HG02759 (cell line): Measurements from ENCODE around the gene XPOT.

Source experiments
- ATAC-seq: cut with Tn5 transposase; IDR thresholded peaks from one replicate; pipeline ENCODE4 v1.9.1; 2021; ENCODE audit warnings: mild to moderate bottlenecking, moderate library complexity; ENCODE audit not compliant: unreplicated experiment

XPOT gene

GRCh38 chr12:64413884-64414283 is 9.7 kb downstream of the XPOT start:
- no peak for ATAC-seq

GRCh38 chr12:64418209-64418608 is 14.0 kb downstream of the XPOT start:
- ATAC-seq, result no peak

GRCh38 chr12:64419696-64420095 is 15.5 kb downstream of the XPOT start:
- no peak for ATAC-seq

- ATAC-seq, result no peak
These were observed 23.8 kb downstream of the XPOT start for GRCh38 chr12:64427988-64428387.

- no peak for ATAC-seq
These were observed 24.8 kb downstream of the XPOT start for GRCh38 chr12:64428956-64429355.

- ATAC-seq, result no peak
These were observed 26.7 kb downstream of the XPOT start for GRCh38 chr12:64430886-64431285.

- no peak for ATAC-seq
These were observed 27.6 kb downstream of the XPOT start for GRCh38 chr12:64431791-64432190.

- ATAC-seq, result no peak
These were observed 29.7 kb downstream of the XPOT start for GRCh38 chr12:64433915-64434314.

GRCh38 chr12:64440100-64440499 is 35.9 kb downstream of the XPOT start:
- ATAC-seq, result no peak

- no peak for ATAC-seq
These were observed 41.3 kb downstream of the XPOT start for GRCh38 chr12:64445490-64445889.

- no peak for ATAC-seq
These were observed 42.1 kb downstream of the XPOT start for GRCh38 chr12:64446295-64446694.

GRCh38 chr12:64450057-64450640 is 46.0 kb downstream of the XPOT start:
- no peak for ATAC-seq

GRCh38 chr12:64450711-64451486 is 46.7 kb downstream of the XPOT start:
- ATAC-seq, result no peak

GRCh38 chr12:64451687-64452558 is 47.7 kb downstream of the XPOT start, which contains the start of gene TBK1:
TBK1 (plus strand) TSS chr12:64452120; CDS start chr12:64455871, 3,751 bp downstream.
- ATAC-seq, result peak; percentile 91

- ATAC-seq, result no peak
These were observed 48.6 kb downstream of the XPOT start for GRCh38 chr12:64452559-64453329.

- no peak for ATAC-seq
These were observed 51.3 kb downstream of the XPOT start for GRCh38 chr12:64455506-64455905.

GRCh38 chr12:64456119-64456518 is 51.9 kb downstream of the XPOT start:
- ATAC-seq, result no peak

GRCh38 chr12:64457032-64457431 is 52.8 kb downstream of the XPOT start:
- no peak for ATAC-seq

GRCh38 chr12:64457466-64457865 is 53.3 kb downstream of the XPOT start:
- no peak for ATAC-seq

- ATAC-seq, result no peak
These were observed 53.7 kb downstream of the XPOT start for GRCh38 chr12:64457923-64458322.

- ATAC-seq, result peak; percentile 50
These were observed 55.3 kb downstream of the XPOT start for GRCh38 chr12:64459394-64459891.
